Esophagus squamous epithelium (tissue), 4 donors: Measurements from ENCODE around the gene MYL11.

Experiments used
- POLR2A ChIP-seq, 4 donors: fragments of 450-650 bp; IDR thresholded peaks; one replicate each; pipeline ENCODE4 v1.6.1; 2017; ENCODE audit warnings: antibody characterized with exemption in 4 of 4, mild to moderate bottlenecking in 4 of 4, moderate library complexity in 3 of 4
- TF ChIP-seq, protein P1 (sequence below), 6 experiments: fragments of 450-650 bp in 4 of 6; fragments of 200-600 bp in 2 of 6; sonication (generic) in 2 of 6; IDR thresholded peaks; one replicate each; pipeline ENCODE4 v1.5.1; 2016 to 2019; ENCODE audit warnings: antibody characterized with exemption in 6 of 6, mild to moderate bottlenecking in 4 of 6, moderate library complexity in 4 of 6

DNA sequence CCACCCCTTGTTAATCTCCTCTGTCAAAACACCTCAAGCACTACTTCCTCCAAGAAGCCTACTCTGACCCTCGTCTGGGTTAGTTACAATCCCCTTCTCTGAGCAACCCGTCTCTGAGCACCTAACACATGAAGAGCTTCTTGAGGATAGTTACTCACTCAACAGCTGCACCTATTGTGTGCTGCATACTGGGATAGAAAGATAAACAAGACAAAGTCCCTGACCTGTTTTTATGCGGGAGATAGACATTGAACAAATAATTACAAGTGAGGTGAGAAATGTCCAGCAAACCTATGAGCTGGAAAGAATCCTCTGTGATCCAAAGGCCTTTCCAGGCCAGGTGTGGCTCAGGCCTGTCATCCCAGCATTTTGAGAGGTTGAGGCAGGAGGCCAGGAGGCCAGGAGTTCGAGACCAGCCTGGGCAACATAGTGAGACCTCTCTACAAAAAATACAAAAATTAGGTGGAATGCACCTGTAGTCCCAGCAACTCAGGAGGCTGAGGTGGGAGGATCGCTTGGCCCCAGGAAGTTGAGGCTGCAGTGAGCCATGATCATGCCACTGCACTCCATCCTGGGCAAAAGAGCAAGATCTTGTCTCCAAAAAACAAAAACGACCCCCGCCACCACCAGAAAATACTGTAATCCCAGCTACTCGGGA, 27.3 kb downstream of the MYL11 start:
- TF ChIP-seq, protein P1, sequence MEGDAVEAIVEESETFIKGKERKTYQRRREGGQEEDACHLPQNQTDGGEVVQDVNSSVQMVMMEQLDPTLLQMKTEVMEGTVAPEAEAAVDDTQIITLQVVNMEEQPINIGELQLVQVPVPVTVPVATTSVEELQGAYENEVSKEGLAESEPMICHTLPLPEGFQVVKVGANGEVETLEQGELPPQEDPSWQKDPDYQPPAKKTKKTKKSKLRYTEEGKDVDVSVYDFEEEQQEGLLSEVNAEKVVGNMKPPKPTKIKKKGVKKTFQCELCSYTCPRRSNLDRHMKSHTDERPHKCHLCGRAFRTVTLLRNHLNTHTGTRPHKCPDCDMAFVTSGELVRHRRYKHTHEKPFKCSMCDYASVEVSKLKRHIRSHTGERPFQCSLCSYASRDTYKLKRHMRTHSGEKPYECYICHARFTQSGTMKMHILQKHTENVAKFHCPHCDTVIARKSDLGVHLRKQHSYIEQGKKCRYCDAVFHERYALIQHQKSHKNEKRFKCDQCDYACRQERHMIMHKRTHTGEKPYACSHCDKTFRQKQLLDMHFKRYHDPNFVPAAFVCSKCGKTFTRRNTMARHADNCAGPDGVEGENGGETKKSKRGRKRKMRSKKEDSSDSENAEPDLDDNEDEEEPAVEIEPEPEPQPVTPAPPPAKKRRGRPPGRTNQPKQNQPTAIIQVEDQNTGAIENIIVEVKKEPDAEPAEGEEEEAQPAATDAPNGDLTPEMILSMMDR (IDR thresholded peaks at IDR 0.05): no peak
- TF ChIP-seq POLR2A (IDR thresholded peaks at IDR 0.05): no peak
